HUDEP-2 (cell line): ENCODE results near the gene MARCHF10.
"Not testable (repeated sequence)": the region's sequence is repeated elsewhere in the genome, so short reads cannot be mapped to it uniquely, and the experiment has no call there.

Experiments
- DNase-seq, 76 experiments: peaks; one replicate each; lab custom pipeline; 2025; ENCODE audit not compliant: unreplicated experiment in 76 of 76; lab: John Stamatoyannopoulos, UW

Gene MARCHF10, protein sequence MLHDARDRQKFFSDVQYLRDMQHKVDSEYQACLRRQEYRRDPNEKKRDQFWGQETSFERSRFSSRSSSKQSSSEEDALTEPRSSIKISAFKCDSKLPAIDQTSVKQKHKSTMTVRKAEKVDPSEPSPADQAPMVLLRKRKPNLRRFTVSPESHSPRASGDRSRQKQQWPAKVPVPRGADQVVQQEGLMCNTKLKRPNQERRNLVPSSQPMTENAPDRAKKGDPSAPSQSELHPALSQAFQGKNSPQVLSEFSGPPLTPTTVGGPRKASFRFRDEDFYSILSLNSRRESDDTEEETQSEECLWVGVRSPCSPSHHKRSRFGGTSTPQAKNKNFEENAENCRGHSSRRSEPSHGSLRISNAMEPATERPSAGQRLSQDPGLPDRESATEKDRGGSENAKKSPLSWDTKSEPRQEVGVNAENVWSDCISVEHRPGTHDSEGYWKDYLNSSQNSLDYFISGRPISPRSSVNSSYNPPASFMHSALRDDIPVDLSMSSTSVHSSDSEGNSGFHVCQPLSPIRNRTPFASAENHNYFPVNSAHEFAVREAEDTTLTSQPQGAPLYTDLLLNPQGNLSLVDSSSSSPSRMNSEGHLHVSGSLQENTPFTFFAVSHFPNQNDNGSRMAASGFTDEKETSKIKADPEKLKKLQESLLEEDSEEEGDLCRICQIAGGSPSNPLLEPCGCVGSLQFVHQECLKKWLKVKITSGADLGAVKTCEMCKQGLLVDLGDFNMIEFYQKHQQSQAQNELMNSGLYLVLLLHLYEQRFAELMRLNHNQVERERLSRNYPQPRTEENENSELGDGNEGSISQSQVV

DNA sequence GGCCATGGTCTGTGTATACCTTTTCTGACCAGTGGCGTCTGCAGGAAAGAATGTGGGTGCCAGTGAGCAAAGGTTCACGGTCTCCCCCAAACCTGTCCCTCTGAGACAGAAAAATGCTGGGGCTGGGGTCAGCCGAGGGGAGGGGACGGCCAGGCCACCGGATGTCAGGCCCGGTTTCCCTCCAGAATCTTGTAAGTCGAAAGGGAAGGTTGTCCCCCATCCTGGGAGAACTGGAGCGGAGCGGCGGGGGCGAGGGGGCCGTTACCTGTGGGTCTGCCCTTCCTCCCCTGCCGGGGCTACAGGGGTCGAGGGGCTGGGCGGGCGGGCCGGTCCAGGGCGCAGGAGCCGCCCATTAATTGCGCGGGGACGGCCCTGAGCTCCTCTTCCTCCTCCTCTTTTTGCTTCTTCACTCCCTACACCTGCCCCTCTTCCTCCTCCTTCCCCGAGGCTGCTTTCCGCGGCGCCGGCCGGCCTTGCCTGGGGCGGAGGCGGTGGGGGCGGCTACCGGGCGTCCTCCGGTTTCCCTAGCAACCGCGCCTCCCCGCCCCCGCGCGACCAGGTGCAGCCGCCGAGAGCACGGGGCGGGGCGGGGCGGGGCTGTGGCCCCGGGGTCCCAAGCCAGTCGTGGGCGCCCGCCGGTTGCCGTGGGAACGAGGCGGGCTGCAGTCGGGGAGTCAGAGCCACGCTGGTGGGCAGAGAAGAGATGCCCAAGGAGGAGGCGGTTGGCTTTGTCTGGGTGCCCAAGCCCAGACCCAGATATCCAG lies at the start of gene MARCHF10:
TSS of gene MARCHF10 (minus strand) at position 503 of the 764 bp plus-strand sequence. CDS start 6,579 bp downstream, outside the sequence.
- no peak for DNase-seq

DNA sequence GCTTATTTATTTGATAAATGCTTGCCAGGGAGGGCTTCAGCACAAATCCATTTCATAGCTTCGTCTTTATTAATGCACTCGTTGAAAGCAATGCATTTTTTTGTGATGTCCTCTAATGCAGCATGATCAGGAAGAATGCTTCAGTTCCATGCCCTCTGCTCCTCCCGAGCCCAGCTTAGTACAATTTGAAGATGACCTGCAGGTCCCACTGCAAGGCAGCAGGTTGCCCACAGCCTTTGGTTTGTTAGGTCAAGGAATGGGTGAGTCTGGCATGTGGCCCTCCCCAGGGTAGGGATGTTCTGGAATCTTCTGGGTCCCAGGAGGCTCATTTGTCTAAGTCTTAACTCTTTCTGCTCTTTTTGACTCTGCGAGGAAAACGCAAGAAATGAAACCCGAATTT lies 49.4 kb upstream of the MARCHF10 start:
- DNase-seq: no peak

DNA sequence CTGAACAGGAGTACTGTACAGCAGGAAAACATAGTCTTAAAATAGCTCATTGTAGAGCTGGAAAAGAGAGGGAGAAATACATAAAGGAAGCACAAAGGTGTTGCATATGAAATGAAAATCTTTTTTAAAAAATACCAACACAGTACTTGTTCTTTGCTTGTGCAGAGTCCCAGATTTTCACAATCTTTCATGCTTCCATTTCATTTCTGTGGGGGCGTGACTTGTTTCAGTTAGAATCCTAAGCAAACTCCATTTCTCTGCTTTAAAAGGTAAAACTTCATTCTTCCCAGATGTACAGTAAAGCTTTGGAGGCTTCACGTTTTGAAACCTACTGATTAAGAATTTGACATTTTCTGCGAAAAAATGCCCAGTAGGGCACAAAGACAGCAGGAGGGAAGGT lies 48.5 kb upstream of the MARCHF10 start:
- DNase-seq: no peak

DNA sequence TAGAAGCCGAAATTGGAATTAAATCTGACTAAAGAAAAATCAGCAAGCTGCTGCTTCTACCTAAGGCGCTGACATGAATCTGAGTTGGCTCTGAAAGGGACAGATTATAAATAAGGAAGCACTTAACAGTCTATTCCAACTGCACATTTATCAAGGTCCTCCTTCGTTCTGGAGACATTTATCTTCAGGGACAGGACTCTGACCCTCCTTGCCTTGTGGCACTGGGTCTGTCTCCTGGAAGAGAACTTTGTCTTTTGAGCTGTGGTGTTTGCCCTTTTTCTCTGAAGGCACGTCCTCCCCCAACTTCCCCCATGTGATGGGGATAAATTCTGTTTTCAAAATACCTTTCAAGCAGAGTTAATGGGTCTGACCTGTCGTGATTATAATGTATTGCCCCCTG lies 47.0 kb upstream of the MARCHF10 start:
- no peak for DNase-seq

DNA sequence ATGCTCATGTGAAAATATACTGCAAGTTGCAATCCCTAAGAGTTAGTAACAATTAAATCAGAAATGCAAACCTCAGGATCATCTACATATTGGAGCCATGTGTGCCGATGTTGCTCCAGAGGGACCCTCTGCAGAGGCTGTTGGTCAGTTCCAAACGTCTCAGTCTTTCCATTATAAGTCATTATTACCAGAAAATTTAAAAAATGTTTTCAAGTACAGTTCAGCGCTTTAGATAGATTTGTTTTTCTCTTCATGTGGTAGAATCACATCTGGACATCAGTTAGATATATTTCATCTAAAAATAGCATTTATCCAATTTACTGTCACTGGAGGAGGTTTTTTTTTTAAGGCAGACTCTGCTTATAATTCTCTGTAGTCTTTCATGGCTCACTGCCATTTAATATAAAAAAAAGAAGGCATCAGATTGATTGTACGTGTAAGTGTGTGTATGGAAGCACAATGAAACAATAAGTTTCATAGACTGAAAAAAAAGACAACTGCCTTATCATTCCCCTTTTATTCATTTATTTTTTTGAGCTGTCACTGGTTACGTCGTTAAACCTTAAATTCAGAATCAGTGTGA lies 46.1 kb upstream of the MARCHF10 start:
- no peak for DNase-seq

DNA sequence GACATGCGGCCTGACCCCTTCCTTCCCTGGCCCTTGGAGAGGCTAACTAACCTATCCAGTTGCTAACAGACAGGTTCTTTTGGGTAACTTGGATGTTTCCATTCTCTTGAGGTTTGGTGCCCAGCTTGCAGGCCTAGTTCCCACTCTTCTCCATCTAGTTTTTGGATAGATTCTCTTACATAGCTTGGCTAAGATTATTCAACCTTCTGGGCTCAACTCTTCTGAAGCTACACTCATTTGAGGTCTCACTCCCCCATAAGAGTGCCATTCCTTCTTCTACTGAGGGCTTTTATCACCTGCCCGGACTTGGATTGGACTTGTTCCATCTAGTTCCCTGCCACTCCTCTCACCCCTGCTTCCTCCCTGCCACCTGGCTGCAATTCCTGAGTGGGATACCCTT lies 44.1 kb upstream of the MARCHF10 start:
- no peak for DNase-seq

DNA sequence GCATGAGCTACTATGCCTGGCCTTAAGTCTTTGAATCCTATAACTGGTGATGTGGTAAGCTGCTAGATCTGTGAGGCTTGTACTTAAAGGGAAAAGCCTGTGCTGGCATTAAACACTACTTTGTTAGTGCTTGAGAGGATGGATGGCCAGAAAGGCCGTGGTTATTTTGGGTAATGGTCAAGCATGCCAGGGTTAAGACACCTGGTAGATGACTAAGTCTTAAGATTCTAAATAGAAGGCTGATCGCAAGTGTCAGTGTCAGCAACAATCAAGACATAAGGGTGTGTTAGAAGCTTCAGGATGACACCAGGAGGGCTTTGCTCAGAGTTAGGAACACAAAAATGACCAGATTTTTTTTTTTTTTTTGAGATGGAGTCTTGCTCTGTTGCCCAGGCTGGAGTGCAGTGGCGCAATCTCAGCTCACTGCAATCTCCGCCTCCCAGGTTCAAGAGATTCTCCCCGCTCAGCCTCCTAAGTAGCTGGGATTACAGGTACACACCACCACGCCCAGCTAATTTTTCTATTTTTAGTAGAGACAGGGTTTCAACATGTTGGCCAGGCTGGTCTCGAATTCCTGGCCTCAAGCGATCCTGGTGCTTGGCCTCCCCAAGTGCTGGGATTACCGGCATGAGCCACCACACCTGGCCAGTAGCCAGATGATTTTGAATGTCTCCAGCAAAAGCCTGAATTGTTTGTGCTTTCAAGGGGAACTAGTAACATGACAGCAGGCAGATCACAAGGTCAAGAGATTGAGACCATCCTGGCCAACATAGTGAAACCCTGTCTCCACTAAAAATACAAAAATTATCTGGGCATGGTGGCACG lies 41.7 kb upstream of the MARCHF10 start:
- not testable (repeated sequence) for DNase-seq

DNA sequence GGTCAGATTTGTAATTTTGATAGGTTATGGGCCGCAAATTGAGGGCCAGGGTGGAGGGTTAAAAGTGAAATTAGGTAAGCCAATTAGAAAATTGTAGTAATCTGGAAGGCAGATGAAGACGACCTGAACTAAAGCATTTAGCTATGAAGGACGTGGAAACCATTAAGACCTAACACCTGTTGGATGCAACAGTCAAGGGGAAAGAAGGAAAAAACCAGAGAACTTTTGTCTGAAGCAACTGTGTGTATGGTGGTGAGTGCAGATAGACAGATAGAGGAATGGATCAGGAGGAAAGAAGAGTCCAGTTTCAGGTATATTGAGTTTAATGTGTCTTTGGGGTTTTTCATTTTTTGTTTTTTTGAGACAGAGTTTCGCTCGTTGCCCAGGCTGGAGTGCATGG lies 40.2 kb upstream of the MARCHF10 start:
- DNase-seq: no peak

DNA sequence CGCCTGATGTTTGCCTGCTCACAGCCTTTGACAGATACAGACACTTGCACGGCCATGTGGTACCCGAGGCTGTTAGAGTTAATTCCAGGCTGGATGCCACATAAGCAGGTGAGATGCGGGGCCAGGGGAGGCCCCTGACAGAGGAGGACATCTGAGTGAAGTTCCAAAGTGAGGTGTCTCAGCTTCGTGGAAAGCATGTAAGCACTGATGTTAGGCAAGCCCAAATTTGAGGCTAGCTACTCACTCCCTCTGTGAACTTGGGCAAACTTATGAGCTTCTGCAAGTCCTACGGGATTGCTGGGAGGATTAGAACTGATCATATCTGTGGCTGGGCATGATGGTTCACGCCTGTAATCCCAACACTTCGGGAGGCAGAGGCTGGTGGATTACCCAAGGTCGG lies 39.3 kb upstream of the MARCHF10 start:
- no peak for DNase-seq

DNA sequence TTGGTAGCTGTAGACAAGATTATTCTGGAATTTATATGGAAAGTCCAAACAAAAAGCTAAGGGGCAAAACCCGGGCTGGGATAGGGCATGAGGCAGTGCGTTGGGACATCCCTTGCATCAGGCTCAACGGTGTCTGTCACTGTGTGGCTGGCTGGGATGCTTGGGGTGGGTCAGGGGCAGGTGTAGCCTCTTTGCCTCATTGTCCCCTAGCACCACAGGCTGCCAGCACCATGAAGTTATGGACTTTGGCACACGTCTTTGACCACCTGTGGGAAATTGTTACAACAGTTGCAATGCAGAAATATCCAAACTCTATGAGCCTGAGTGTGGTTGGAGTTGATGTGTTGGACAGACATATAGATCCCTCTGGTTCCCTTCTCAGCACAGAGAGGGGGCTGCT lies 32.8 kb upstream of the MARCHF10 start:
- DNase-seq: no peak

DNA sequence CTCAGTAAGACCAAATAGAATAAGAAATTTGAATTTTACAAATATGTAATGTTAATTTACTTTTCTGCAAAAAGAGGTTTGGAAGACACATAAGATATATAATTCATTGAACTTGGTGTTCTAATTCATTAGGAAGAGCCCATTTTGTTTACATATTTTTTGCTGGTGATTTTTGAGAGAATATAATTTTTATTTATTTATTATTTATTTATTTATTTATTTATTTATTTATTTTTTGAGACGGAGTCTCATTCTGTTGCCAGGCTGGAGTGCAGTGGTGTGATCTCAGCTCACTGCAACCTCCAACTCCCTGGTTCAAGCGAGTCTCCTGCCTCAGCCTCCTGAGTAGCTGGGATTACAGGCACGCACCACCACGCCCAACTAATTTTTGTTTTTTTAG lies 25.7 kb upstream of the MARCHF10 start:
- DNase-seq: not testable (repeated sequence)

DNA sequence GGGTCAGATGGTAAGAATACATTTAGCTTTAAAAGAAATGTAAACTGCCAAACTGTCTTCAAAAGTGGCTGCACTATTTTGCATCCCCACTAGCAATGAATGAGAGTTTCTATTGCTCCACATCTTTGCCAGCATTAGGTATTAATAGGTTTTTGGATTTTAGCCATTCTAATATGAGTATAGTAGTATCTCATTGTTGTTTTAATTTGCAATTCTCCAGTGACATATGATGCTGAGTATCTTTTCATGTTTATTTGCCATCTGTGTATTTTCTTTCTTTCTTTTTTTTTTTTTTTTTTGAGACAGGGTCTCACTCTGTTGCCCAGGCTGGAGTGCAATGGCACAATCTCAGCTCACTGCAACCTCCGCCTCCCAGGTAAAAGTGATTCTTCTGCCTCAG lies 24.3 kb upstream of the MARCHF10 start:
- no peak for DNase-seq

DNA sequence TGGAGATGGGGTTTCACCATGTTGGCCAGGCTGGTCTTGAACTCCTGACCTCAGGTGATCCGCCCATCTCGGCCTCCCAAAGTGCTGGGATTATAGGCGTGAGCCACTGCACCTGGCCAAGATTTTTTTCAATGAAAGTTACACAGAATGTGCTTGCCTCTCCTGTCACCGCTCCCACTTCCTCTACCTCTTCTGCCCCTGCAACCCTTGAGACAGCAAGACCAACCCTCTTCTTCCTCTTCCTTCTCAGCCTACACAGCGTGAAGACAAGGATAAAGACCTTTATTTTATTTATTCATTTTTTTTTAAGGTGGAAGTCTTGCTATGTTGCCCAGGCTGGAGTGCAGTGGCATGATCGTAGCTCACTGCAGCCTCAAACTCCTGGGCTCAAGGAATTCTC lies 23.0 kb upstream of the MARCHF10 start:
- DNase-seq: not testable (repeated sequence)

DNA sequence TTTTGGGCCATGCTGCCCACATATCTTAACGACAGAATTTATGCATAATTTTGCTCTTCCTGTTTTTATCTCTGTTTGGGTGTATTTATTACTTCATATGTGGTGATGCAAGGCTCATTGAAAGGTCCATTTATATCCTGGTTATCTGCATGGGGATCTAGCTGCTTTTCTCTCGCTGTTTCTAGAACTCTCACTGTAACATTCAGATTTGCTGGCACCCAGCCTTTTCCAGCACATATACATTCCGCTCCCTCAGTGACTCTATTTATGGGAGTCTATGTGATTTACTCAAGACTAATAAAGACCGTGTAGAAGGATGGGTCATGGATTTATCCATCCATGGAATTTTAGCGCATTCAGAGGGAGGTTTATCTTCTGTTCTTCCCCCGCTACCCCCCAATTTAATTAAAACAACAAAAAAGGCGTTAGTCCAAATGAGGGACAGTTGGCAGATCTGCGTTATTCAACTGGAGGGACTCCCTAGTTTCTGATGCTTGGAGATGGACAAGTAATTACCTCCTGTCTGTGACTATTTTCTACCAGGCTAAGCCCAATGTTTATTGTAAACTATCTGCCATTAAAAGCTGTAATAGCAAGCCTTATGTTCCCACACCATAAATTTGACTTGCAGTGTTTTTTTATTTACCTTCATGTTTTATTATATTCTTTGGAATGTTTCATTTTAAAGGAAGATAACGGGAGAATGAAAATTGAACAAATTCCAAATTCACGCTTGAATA lies 19.8 kb upstream of the MARCHF10 start:
- DNase-seq: no peak

DNA sequence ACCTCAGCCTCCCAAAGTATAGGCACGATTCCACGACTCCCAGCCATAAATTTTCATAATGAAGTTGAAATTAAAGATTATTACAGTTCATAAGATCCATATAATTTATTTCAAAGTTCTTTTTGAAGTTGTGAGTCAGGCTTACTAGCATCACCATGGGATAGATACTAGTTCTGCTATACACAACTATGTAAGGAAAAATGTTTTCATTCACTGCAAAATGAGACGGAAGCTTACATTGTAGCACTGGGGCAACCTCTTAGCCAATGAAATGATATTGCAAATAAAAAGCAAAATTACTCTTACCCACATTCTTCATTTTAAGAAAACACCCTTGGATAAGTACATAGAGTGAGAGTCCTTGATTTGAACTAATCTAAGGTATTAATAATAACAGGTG lies 18.8 kb upstream of the MARCHF10 start:
- no peak for DNase-seq

DNA sequence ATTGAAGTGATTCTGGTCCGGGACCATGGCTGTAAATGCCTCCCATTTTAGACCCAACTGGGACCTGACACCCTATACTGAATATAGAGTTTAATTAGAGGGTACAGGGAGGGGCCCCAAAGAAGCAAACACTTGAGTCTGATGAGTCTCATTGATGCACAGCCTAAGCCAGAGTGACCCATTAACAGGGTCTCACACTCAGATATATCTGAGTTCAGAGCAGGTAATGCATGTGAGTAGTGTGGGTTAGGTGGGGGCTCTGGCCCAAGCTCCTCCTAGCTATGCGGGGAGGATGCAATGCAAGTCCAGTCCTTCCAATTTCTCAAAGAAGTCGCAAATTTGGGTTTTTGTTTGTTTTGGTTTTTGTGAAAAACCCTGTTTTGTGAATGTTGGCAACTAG lies 17.1 kb upstream of the MARCHF10 start:
- DNase-seq: no peak

DNA sequence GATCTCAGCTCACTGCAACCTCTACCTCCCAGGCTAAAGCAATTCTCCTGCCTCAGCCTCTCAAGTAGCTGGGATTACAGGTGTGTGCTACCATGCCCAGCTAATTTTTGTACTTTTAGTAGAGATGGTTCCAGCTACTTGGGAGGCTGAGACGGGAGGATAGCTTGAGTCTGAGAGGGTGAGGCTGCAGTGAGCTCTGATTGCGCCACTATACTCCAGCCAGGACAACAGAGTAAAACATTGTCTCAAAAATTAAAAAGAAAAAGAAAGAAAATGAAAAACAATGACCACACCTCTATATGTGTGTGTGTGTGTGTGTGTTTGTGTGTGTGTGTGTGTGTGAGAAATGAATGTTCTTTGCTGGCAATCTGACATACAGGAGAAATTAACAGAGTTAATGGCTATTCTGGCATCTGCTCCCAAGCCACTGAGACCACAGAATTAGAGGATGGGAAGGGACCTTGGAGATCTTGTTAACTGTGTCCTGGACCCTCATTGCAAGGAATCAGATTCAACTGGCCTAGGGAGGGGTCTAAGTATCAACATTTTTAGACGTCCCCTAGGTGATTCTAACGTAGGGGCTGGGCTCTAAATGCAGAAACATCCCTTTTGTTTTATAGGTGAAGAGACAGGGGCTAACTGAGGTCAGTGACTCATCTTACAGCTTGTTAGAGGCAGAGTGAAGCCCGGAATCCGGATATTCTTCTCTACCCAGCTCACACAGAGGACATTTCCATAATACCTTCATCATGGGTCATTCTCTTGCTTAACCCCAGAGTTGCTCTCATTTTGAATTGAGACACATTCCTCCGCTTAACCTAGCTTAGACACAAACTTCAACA lies 16.4 kb upstream of the MARCHF10 start:
- no peak for DNase-seq

DNA sequence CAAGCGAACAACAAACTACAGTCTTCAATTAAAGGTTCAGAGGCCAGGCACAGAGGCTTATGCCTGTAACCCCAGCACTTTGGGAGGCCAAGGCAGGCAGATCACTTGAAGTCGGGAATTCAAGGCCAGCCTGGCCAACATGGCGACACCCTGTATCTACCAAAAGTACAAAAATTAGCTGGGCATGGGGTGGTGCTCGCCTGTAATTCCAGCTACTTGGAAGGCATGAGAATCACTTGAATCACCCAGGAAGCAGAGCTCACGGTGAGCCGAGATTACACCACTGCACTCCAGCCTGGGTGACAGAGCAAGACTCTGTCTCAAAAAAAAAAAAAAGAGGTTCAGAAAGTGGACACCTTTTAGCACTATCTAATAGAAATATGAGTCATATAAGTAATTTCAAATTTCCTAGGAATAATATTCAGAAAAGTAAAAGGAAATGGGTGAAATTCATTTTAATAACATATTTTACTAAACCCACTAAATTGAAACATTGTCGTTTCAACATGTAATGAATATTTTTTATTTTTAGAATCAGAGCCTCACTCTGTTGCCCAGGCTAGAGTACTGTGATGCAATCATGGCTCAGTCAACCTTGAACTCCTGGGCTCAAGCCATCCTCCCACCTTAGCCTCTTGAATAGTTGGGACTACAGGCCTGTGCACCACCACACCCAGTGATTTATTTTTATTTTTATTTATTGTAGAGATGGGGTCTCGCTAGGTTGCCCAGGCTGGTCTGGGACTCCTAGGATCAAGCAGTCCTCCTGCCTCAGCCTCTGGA lies 15.2 kb upstream of the MARCHF10 start:
- no peak for DNase-seq
